GM12878 (cell line): Measurements from ENCODE around the gene LRCH3. TPM values are rescaled to one million over a fixed set of nuclear protein-coding genes. Genes with fewer than 3 reads are reported as not detected.

ENCODE experiments used
- ATAC-seq: fragments of 200-7000 bp; cut with Tn5 transposase; 3 replicates; pipeline ENCODE4 v1.9.1; 2020; ENCODE audit warnings: mild to moderate bottlenecking, moderate library complexity
- BruUV-seq: library from RNA; stranded (reverse); fragments of 400-500 nt; replicated peaks from 2 replicates; lab custom pipeline; 2021; lab: Mats Ljungman, UMichigan
- CTCF ChIA-PET: fragments of 300-600 bp; sonication (Branson Sonifier 250); formaldehyde crosslinking; extraction: SDS; loops from one replicate; lab custom pipeline; 2021; ENCODE audit warnings: inconsistent platforms; lab: Yijun Ruan, JAX
- POLR2A ChIA-PET: fragments of 350-600 bp; formaldehyde crosslinking; extraction: SDS; loops from one replicate; lab custom pipeline; 2021; ENCODE audit warnings: inconsistent platforms; lab: Charles Lee
- RAD21 ChIA-PET: fragments of 300-600 bp; sonication (Branson Sonifier 250); formaldehyde crosslinking; loops from one replicate; lab custom pipeline; 2023; ENCODE audit warnings: antibody characterized with exemption; ENCODE audit not compliant: unreplicated experiment; lab: Charles Lee
- SMC1A ChIA-PET: fragments of 300-600 bp; sonication (Branson Sonifier 250); formaldehyde crosslinking; loops from one replicate; lab custom pipeline; 2023; ENCODE audit not compliant: unreplicated experiment, uncharacterized antibody; lab: Charles Lee
- DNase-seq: peaks from one replicate; pipeline ENCODE4 v3.0.0-alpha.2; 2011; ENCODE audit warnings: low read depth, low spot score
- FAIRE-seq: peaks from 3 replicates; lab custom pipeline; 2011; peaks lifted over from hg19 to GRCh38; lab: Jason Lieb, UNC
- H2AFZ ChIP-seq: 2 replicates; pipeline ENCODE4 v1.6.0; 2011; ENCODE audit warnings: low read depth, low read length, control low read depth; ENCODE audit not compliant: control insufficient read depth
- H3K27ac ChIP-seq: 2 replicates; pipeline ENCODE4 v1.5.1; 2011; ENCODE audit warnings: control low read depth; ENCODE audit not compliant: control insufficient read depth, insufficient read depth
- H3K27me3 ChIP-seq, 2 experiments: replicated peaks in 1 of 2; 2 replicates each; pipeline versions ENCODE4 v1.6.0 to v1.6.1; 2011; ENCODE audit warnings: low read length in 1 of 2; ENCODE audit not compliant: control insufficient read depth in 2 of 2, insufficient read depth in 2 of 2
- H3K36me3 ChIP-seq, 2 experiments: 2 replicates each; pipeline ENCODE4 v1.5.1; 2011; ENCODE audit warnings: low read length in 1 of 2; ENCODE audit not compliant: control insufficient read depth in 2 of 2, insufficient read depth in 2 of 2
- H3K4me1 ChIP-seq: 2 replicates; pipeline ENCODE4 v1.6.1; 2011; ENCODE audit warnings: mild to moderate bottlenecking, low read length, moderate library complexity, mixed read lengths; ENCODE audit not compliant: control insufficient read depth, insufficient read depth
- H3K4me2 ChIP-seq: 2 replicates; pipeline ENCODE4 v1.6.0; 2011; ENCODE audit warnings: control low read depth; ENCODE audit not compliant: control insufficient read depth, insufficient read depth
- H3K4me3 ChIP-seq: fragments of 200-600 bp; sonication (generic); 2 replicates; pipeline ENCODE4 v1.5.1; 2016
- H3K79me2 ChIP-seq: 2 replicates; pipeline ENCODE4 v1.6.0; 2011; ENCODE audit warnings: low read length; ENCODE audit not compliant: control insufficient read depth, insufficient read depth
- H3K9ac ChIP-seq: 2 replicates; pipeline ENCODE4 v1.8.0; 2011; ENCODE audit warnings: low read length, control low read depth, mixed read lengths; ENCODE audit not compliant: control insufficient read depth, insufficient read depth
- H3K9me3 ChIP-seq: replicated peaks from 3 replicates; pipeline ENCODE4 v1.5.1; 2011; ENCODE audit warnings: mild to moderate bottlenecking, low read length; ENCODE audit not compliant: control insufficient read depth, insufficient read depth
- H4K20me1 ChIP-seq: 2 replicates; pipeline ENCODE4 v1.6.0; 2011; ENCODE audit not compliant: control insufficient read depth, insufficient read depth
- BCL3 ChIP-seq: IDR thresholded peaks from 2 replicates; pipeline ENCODE4 v1.6.1; 2011; ENCODE audit warnings: borderline replicate concordance, low read depth, mild to moderate bottlenecking, moderate library complexity, low read length; ENCODE audit not compliant: insufficient read depth, poor library complexity, severe bottlenecking
- BHLHE40 ChIP-seq, 2 experiments: fragments of 450-650 bp in 1 of 2; IDR thresholded peaks; 2 replicates each; pipeline ENCODE4 v1.6.1; 2011 to 2017; ENCODE audit warnings: low read depth in 2 of 2, borderline replicate concordance in 1 of 2, improper control_type of control experiment in 1 of 2, low read length in 1 of 2, mild to moderate bottlenecking in 1 of 2
- EGR1 ChIP-seq, 2 experiments: IDR thresholded peaks; 1 replicate in 1 of 2; 2 replicates in 1 of 2; pipeline ENCODE4 v1.6.1; 2011 to 2012; ENCODE audit warnings: low read depth in 2 of 2, low read length in 2 of 2, borderline replicate concordance in 1 of 2, mild to moderate bottlenecking in 1 of 2, moderate library complexity in 1 of 2
- IKZF1 ChIP-seq: fragments of 450-650 bp; conservative IDR thresholded peaks from 2 replicates; pipeline ENCODE4 v1.6.1; 2017; ENCODE audit warnings: antibody characterized with exemption, mild to moderate bottlenecking
- MEF2A ChIP-seq: IDR thresholded peaks from 2 replicates; pipeline ENCODE4 v1.6.1; 2011; ENCODE audit warnings: low read depth, mild to moderate bottlenecking, low read length, moderate library complexity; ENCODE audit not compliant: insufficient read depth
- MTA2 ChIP-seq: fragments of 450-650 bp; IDR thresholded peaks from 2 replicates; pipeline ENCODE4 v1.6.1; 2016; ENCODE audit warnings: low read depth, mild to moderate bottlenecking, moderate library complexity
- MXI1 ChIP-seq: fragments of 150-350 bp; IDR thresholded peaks from 2 replicates; pipeline ENCODE4 v1.6.1; 2011; ENCODE audit warnings: low read depth, mild to moderate bottlenecking, inconsistent platforms, low read length, improper control_type of control experiment
- NFIC ChIP-seq: IDR thresholded peaks from 2 replicates; pipeline ENCODE4 v1.6.1; 2012; ENCODE audit warnings: low read depth, mild to moderate bottlenecking, inconsistent platforms, low read length, moderate library complexity
- PKNOX1 ChIP-seq: fragments of 450-650 bp; IDR thresholded peaks from 2 replicates; pipeline ENCODE4 v1.6.1; 2016; ENCODE audit warnings: mild to moderate bottlenecking
- RAD21 ChIP-seq: IDR thresholded peaks from 2 replicates; pipeline ENCODE4 v1.6.1; 2011; ENCODE audit warnings: mild to moderate bottlenecking, low read depth, low read length, moderate library complexity; ENCODE audit not compliant: insufficient read depth
- SREBF1 ChIP-seq: IDR thresholded peaks from 2 replicates; pipeline ENCODE4 v1.6.1; 2012; ENCODE audit warnings: mild to moderate bottlenecking, low read length
- SREBF2 ChIP-seq: IDR thresholded peaks from 2 replicates; pipeline ENCODE4 v1.6.1; 2012; ENCODE audit warnings: mild to moderate bottlenecking, low read length
- SRF ChIP-seq, 2 experiments: IDR thresholded peaks; 2 replicates each; pipeline ENCODE4 v1.6.1; 2011; ENCODE audit warnings: low read depth in 2 of 2, low read length in 2 of 2, mild to moderate bottlenecking in 1 of 2, moderate library complexity in 1 of 2
- TCF12 ChIP-seq: IDR thresholded peaks from 2 replicates; pipeline ENCODE4 v1.6.1; 2011; ENCODE audit warnings: low read depth, mild to moderate bottlenecking, low read length
- YY1 ChIP-seq: IDR thresholded peaks from 2 replicates; pipeline ENCODE4 v1.6.1; 2011; ENCODE audit warnings: low read depth, mild to moderate bottlenecking, low read length
- WGBS: methylation state at CpG from one replicate; pipeline ENCODE4 v1.1.6; 2016; ENCODE audit warnings: low lambda C conversion rate; ENCODE audit not compliant: insufficient replicate concordance, insufficient coverage; ENCODE audit errors: missing lambda C conversion rate; 5-methylcytosine and 5-hydroxymethylcytosine counted together
- in situ Hi-C: fragments of 300-500 bp; cut with MboI; formaldehyde crosslinking; loops from 9 replicates; pipeline ENCODE4 v1.14.3; 2018; ENCODE audit warnings: mixed read lengths
- intact Hi-C: fragments of 100-400 bp; cut with micrococcal nuclease; formaldehyde crosslinking; loops from one replicate; pipeline ENCODE4 v1.14.2; 2022; ENCODE audit not compliant: unreplicated experiment
- polyA plus RNA-seq, 11 experiments: library from polyadenylated mRNA; depleted of rRNA in 4 of 11; unstranded in 6 of 11; stranded (reverse) in 5 of 11; fragments of >200 nt; fragmentation: Nextera tagmentation in 4 of 11; fragmentation: Illumina TruSeq in 1 of 11; extraction: Ambion mirVana in 4 of 11; extraction: Trizol in 1 of 11; gene quantifications; 1 replicate in 1 of 11; 2 replicates in 10 of 11; pipeline versions ENCODE4 v1.2.1 to v1.2.3, GENCODE V29; 2011 to 2016; ENCODE audit warnings: inconsistent platforms in 2 of 11, missing spikeins in 2 of 11, low read depth in 1 of 11
- total RNA-seq, 4 experiments: library from RNA; depleted of rRNA in 3 of 4; stranded (reverse); fragments of >200 nt in 3 of 4; fragmentation: Illumina TruSeq in 1 of 4; extraction: Trizol in 1 of 4; gene quantifications; 2 replicates each; pipeline versions ENCODE4 v1.2.1 to v1.2.3, GENCODE V29; 2013 to 2021
- TF ChIP-seq, protein P1 (sequence below): fragments of 150-350 bp; IDR thresholded peaks from 2 replicates; pipeline ENCODE4 v1.6.1; 2016; ENCODE audit warnings: low read depth, low read length

The LRCH3 gene
- total and polyA plus RNA-seq, 10 of the 15 experiments (the other 5 are each of a cell fraction or from before 2014, with no cell fraction given): 3.9 to 136 (median 40.6) TPM

- no peak for TF ChIP-seq RAD21
These were observed 55.4 kb downstream of the LRCH3 start (continued) for GRCh38 chr3:197846491-197846890.

- Histone ChIP-seq H2AFZ (peak overlapping the region; percentile 18), H3K27ac (peak overlapping the region; percentile 52), H4K20me1 (no peaks in the 10 kb centered on the region), H3K9me3 (no peaks in the 10 kb centered on the region), H3K27me3 (no peaks in the 10 kb centered on the region), H3K9ac (peak overlapping the region; percentile 47; the same call in 1 of the 2 replicates), H3K4me3 (0 out of 2 replicates have a peak overlapping the region, but pooled peaks have one; percentile 0), H3K79me2 (peaks cover 3% of the 10 kb centered on the region), H3K4me2 (peak overlapping the region; percentile 87), H3K4me1 (peaks cover 13% of the 10 kb centered on the region), H3K36me3 (peaks cover 4 to 23% of the 10 kb centered on the region in 2 experiments)
- FAIRE-seq (peak; percentile 87), ATAC-seq (peak; percentile 98), DNase-seq (peak; percentile 58)
- ChIA-PET SMC1A (interaction anchor here (0.6 to 2.2 kb wide), 12 partner anchors 11 to 106 kb away, joined by 3 to 7 read pairs (median 4); no protein-coding TSS in a partner anchor), CTCF (interaction anchor here (0.5 to 1.6 kb wide), 8 partner anchors 10 to 249 kb away, joined by 3 to 5 read pairs (median 4); no protein-coding TSS in a partner anchor), RAD21 (interaction anchor here (1.8 kb wide), 1 partner anchor 47 kb away, joined by 6 read pairs; no protein-coding TSS in a partner anchor), POLR2A (interaction anchor here (1.4 kb wide), 1 partner anchor 12 kb away, joined by 3 read pairs; no protein-coding TSS in a partner anchor)
- intact Hi-C loops: no loop called here
- no TSS peak for BruUV-seq
- in situ Hi-C loops: no loop called here
- WGBS: 30% methylated on average over 8 of the region's 8 CpGs
- peak in 1 of 2 experiments; percentile 60; a peak in 1 of 4 replicates for TF ChIP-seq SRF (IDR thresholded peaks at IDR 0.05; ENCODE audit: low read depth in 2 of 2, low read length in 2 of 2)
- TF ChIP-seq MEF2A: no peak
- no peak for TF ChIP-seq IKZF1
- 0 out of 2 replicates have a peak, but pooled peaks have one; percentile 27 for TF ChIP-seq MXI1
- TF ChIP-seq SREBF2: no peak
- TF ChIP-seq TCF12: no peak
- no peak for TF ChIP-seq BCL3
- 0 out of 2 replicates have a peak, but pooled peaks have one; percentile 11 for TF ChIP-seq MTA2
- TF ChIP-seq PKNOX1: peak; percentile 88
- TF ChIP-seq NFIC: peak; percentile 17; the same call in 1 of the 2 replicates
- peak; percentile 77 to 78; a peak in 3 of 4 replicates for TF ChIP-seq BHLHE40 (IDR thresholded peaks at IDR 0.05; ENCODE audit: borderline replicate concordance in 1 of 2, low read depth in 2 of 2, low read length in 1 of 2)
- TF ChIP-seq, protein P1, sequence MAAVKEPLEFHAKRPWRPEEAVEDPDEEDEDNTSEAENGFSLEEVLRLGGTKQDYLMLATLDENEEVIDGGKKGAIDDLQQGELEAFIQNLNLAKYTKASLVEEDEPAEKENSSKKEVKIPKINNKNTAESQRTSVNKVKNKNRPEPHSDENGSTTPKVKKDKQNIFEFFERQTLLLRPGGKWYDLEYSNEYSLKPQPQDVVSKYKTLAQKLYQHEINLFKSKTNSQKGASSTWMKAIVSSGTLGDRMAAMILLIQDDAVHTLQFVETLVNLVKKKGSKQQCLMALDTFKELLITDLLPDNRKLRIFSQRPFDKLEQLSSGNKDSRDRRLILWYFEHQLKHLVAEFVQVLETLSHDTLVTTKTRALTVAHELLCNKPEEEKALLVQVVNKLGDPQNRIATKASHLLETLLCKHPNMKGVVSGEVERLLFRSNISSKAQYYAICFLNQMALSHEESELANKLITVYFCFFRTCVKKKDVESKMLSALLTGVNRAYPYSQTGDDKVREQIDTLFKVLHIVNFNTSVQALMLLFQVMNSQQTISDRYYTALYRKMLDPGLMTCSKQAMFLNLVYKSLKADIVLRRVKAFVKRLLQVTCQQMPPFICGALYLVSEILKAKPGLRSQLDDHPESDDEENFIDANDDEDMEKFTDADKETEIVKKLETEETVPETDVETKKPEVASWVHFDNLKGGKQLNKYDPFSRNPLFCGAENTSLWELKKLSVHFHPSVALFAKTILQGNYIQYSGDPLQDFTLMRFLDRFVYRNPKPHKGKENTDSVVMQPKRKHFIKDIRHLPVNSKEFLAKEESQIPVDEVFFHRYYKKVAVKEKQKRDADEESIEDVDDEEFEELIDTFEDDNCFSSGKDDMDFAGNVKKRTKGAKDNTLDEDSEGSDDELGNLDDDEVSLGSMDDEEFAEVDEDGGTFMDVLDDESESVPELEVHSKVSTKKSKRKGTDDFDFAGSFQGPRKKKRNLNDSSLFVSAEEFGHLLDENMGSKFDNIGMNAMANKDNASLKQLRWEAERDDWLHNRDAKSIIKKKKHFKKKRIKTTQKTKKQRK: no peak
- no peak for TF ChIP-seq EGR1 (IDR thresholded peaks at IDR 0.05; ENCODE audit: borderline replicate concordance in 1 of 2, low read depth in 2 of 2, low read length in 2 of 2)
- 0 out of 2 replicates have a peak, but pooled peaks have one; percentile 16 for TF ChIP-seq YY1
- TF ChIP-seq SREBF1: no peak
These were observed 56.9 kb downstream of the LRCH3 start for GRCh38 chr3:197847866-197848401.
